GM19372 (cell line): ENCODE data around the gene LUZP1.
"Not testable (repeated sequence)": the region's sequence is repeated elsewhere in the genome, so short reads cannot be mapped to it uniquely, and the experiment has no call there.

Experiments used
- ATAC-seq: cut with Tn5 transposase; IDR thresholded peaks from one replicate; pipeline ENCODE4 v1.9.1; 2021; ENCODE audit warnings: mild to moderate bottlenecking, low read depth, moderate library complexity; ENCODE audit not compliant: unreplicated experiment

The LUZP1 gene

DNA sequence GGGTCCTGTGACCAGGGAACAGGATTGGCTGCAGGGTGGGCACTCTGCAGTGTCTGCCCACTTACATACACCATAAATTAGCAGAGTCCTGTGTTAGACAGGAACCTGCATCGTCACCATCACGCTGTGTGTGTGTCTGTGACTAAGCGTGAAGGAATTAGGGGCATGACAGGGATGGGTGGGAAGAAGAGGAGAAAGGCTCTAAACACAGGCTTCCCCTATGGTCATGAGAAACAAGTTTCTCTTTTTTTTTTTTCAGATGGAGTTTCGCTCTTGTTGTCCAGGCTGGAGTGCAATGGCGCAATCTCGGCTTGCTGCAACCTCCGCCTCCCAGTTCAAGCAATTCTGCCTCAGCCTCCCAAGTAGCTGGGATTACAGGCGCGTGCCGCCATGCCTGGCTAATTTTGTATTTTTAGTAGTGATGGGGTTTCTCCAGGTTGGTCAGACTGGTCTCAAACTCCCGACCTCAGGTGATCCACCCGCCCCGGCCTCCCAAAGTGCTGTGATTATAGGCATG lies 20.3 kb upstream of the LUZP1 start:
- ATAC-seq: not testable (repeated sequence)

DNA sequence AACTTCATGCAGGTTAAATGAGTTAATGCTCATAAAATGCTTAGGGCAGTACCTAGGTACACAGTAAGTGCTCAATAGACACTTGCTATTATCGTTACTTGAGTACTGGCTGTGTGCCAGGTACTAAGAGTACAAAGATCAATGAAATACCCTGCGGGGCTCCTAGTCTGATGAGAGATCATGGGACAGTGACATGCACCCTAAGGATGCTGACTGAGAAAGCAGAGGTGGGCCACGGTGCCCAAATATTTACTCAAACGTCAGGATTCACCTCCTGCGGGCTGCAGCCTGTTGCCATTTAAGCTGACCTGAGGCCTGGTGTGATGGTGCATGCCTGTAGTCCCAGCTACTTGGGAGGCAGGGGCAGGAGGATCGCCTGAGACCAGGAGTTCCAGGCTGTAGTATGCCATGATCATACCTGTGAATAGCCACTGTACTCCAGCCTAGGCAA lies 19.8 kb upstream of the LUZP1 start:
- no peak for ATAC-seq

DNA sequence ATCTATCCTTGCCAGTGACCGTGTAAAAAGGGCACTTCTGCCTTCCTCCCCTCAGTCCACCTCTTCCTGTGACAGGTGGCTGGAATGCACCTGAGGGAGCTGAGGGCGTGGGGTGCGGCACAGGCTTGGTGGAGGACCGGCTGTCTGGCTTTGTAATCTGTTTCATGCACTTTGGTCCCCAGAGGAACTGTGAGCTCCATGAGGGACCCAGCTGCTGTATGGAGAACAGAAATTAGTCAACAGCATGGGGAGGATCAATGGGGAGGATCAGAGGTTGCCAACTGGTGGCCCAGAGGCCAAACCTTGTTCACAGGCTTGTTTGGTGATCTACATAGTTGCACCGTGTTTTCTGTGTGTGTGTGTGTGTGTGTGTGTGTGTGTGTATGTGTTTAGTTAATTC lies 19.0 kb upstream of the LUZP1 start:
- no peak for ATAC-seq

- no peak for ATAC-seq
Observed at GRCh38 chr1:23185381-23185780, 16.7 kb upstream of the LUZP1 start.

- ATAC-seq: no peak
Observed at GRCh38 chr1:23184212-23184934, 15.7 kb upstream of the LUZP1 start.

GRCh38 chr1:23179862-23180261 lies 11.2 kb upstream of the LUZP1 start:
- no peak for ATAC-seq

DNA sequence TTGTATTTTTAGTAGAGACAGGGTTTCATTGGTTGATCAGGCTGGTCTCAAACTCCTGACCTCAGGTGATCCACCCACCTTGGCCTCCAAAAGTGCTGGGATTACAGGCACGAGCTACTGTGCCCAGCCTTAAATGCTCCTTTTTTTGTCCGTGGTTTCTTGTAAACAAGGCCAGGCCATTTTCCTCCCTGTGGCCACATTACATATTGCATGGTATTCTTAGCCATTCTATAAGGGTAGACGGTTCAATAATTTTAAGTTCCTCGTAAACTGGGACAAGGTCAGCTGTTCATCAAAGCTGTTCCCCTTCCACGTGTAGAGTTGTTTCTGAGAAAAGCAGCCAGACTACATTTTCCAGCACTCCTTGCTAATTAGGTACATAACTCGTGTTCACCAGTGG lies 10.3 kb upstream of the LUZP1 start:
- no peak for ATAC-seq

DNA sequence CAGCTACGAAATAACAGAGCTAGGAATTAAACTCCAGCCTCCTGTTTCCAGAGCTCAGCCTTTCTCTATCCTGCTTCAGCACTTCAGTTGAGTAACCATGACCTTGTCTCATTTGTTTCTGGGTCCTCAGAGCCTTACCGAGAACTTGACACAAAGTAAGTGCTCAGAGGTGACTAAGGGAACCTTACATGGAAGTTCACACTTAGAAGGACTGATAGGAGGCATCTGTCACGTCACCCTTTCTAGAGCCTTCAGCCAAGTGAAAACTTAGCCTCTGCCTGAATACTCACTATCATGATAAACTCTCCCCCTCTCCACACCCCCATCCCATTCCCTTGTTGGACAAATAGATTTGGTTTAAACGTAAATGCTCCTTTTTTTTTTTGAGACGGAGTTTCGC lies 9.8 kb upstream of the LUZP1 start:
- no peak for ATAC-seq

GRCh38 chr1:23177438-23178380 lies 9.1 kb upstream of the LUZP1 start:
- peak; percentile 54 for ATAC-seq

GRCh38 chr1:23177031-23177430 lies 8.4 kb upstream of the LUZP1 start:
- no peak for ATAC-seq

- no peak for ATAC-seq
Observed at GRCh38 chr1:23174426-23175110, 5.9 kb upstream of the LUZP1 start.

- no peak for ATAC-seq
Observed at GRCh38 chr1:23171181-23171755, 2.6 kb upstream of the LUZP1 start.

- no peak for ATAC-seq
Observed at GRCh38 chr1:23169727-23170335, 1.2 kb upstream of the LUZP1 start.

DNA sequence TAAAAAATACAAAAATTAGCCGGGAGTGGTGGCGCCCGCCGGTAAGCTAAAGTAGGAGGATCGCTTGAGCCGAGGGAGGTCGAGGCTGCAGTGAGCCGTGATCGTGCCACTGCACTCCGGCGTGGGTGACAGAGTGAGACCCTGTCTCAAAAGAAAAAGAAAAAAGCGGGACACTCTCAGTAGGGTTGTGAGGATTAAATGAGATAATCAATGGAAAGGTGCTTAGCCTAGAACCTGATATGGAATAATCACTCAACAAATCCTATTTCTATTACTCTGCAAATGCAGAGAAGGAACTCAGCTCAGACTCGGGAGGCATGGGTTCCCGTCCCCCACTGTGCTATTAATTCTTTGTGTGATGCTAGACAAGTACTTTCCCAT lies 529 bp upstream of the LUZP1 start:
- ATAC-seq: no peak

GRCh38 chr1:23168079-23168444 lies 594 bp downstream of the LUZP1 start:
- no peak for ATAC-seq

DNA sequence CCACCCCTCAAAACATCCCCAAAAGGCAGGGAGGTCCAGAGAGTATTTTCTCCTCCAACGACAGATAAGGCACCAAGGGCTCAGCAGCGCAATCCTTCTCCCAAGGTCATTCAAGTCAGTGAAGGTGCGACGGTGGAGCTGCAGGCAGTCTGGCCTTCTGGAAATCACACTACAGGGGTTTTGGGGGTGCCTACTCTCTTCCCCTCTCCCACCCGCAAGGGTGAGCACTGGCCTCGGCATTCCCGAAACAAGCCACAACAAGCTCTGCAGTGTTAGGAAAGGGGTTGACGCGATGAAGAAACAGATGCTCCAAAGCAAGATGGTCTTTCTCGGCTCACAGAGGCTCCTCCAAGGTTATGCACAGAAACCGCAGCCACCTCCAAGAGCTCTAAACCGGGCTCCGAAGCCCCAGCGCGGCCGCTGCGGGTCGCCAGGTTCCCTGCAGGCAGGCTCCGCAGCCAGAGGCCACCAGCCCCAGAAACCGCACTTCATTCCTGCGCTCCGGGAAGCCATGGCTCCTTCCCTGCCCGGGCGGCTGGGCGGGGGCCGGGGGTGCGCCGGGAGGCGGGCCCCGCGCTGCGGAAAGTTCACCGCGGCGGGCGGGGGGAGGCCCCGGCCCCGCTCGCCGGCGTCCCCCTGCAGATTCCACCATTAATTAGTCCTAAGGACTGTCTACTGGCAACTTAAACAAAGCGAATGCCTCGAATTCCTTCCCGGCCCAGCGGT lies 1.1 kb downstream of the LUZP1 start:
- ATAC-seq: no peak

DNA sequence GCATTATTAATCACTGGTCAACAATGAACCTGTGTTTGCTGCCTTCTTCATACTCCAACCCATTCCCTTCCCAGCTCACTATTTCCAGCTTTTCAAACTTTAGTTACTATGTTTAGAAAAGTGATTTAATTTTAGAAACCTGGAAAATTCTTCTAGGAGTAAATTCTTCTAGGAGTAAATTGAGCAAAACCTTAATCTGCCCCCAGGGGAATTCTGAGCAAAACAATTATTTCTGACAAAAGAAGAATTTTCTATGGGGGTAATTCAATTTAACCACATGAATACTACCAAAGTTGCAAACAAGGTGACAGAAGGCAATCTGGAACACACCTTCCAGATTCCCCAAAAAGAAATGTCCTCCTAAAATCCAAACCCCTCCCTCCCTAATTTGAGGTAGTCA lies 1.8 kb downstream of the LUZP1 start:
- no peak for ATAC-seq

DNA sequence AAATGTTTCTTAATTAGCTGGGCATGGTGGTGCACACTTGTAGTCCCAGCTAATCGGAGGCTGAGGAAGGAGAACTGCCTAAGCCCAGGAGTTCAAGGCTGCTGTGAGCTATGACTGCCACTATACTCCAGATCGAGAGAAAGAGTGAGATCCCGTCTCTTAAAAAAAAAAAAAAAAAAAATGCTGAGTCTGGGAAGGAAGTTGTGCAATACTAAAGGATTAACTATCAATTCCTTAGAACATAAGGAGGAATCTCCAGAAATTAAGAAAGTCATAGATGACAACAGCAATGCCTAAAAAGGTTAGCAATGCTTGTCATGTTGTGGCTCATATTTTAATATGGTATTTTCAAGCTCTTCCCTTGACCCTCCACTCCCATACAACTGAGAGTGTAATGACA lies 5.3 kb downstream of the LUZP1 start:
- no peak for ATAC-seq
